OCI-LY7 (cell line): ENCODE data around the gene AXIN2. TPM values are rescaled to one million over a fixed set of nuclear protein-coding genes. Genes with fewer than 3 reads are reported as not detected.

ENCODE experiments used
- BruUV-seq: library from RNA; stranded (reverse); fragments of 400-500 nt; replicated peaks from 2 replicates; lab custom pipeline; 2021; lab: Mats Ljungman, UMichigan
- CTCF ChIA-PET: fragments of 300-600 bp; sonication (Branson Sonifier 250); formaldehyde crosslinking; loops from one replicate; lab custom pipeline; 2022; ENCODE audit warnings: antibody characterized with exemption; ENCODE audit not compliant: unreplicated experiment; lab: Charles Lee
- POLR2A ChIA-PET: fragments of 300-600 bp; sonication (Branson Sonifier 250); formaldehyde crosslinking; loops from one replicate; lab custom pipeline; 2022; ENCODE audit warnings: antibody characterized with exemption; lab: Charles Lee
- DNase-seq: peaks from one replicate; pipeline ENCODE4 v3.0.0-alpha.2; 2015; ENCODE audit warnings: low spot score
- H2AFZ ChIP-seq: fragments of 200-600 bp; sonication (generic), shearing (Covaris generic); 2 replicates; pipeline ENCODE4 v1.6.1; 2014; ENCODE audit warnings: mild to moderate bottlenecking, antibody characterized with exemption, low read length, moderate library complexity
- H3K27ac ChIP-seq: fragments of 200-600 bp; sonication (generic); 2 replicates; pipeline ENCODE4 v1.5.1; 2014; ENCODE audit warnings: mixed run types, low read depth, mild to moderate bottlenecking, moderate library complexity, low read length, inconsistent platforms; ENCODE audit not compliant: poor library complexity, severe bottlenecking
- H3K36me3 ChIP-seq: fragments of 200-600 bp; sonication (generic); 2 replicates; pipeline ENCODE4 v1.6.1; 2014; ENCODE audit warnings: mild to moderate bottlenecking, antibody characterized with exemption, low read length, moderate library complexity, mixed read lengths; ENCODE audit not compliant: insufficient read depth
- H3K4me1 ChIP-seq: fragments of 200-600 bp; sonication (generic); 2 replicates; pipeline ENCODE4 v1.5.1; 2014; ENCODE audit warnings: mild to moderate bottlenecking, low read length; ENCODE audit not compliant: insufficient read depth, poor library complexity, severe bottlenecking
- H3K4me2 ChIP-seq: fragments of 200-600 bp; sonication (generic); 2 replicates; pipeline ENCODE4 v1.6.1; 2014; ENCODE audit warnings: mild to moderate bottlenecking, low read length
- H3K4me3 ChIP-seq: fragments of 200-600 bp; sonication (generic); 2 replicates; pipeline ENCODE4 v1.5.1; 2014; ENCODE audit warnings: mild to moderate bottlenecking, low read depth, low read length; ENCODE audit not compliant: poor library complexity, severe bottlenecking
- H3K79me2 ChIP-seq: fragments of 200-600 bp; sonication (generic); 2 replicates; pipeline ENCODE4 v1.6.1; 2016; ENCODE audit warnings: low read depth, mild to moderate bottlenecking, low read length, moderate library complexity, mixed read lengths; ENCODE audit not compliant: insufficient read depth
- H3K9me2 ChIP-seq: fragments of 200-600 bp; sonication (generic); 2 replicates; pipeline ENCODE4 v1.6.1; 2016; ENCODE audit warnings: mild to moderate bottlenecking, low read length, mixed read lengths; ENCODE audit not compliant: insufficient read depth
- H3K9me3 ChIP-seq: fragments of 200-600 bp; sonication (generic); 2 replicates; pipeline ENCODE4 v1.6.1; 2014; ENCODE audit warnings: mild to moderate bottlenecking, mixed run types, low read length, mixed read lengths
- H4K20me1 ChIP-seq: fragments of 200-600 bp; sonication (generic); 2 replicates; pipeline ENCODE4 v1.6.1; 2014; ENCODE audit warnings: mild to moderate bottlenecking, antibody characterized with exemption, low read length, moderate library complexity, mixed read lengths; ENCODE audit not compliant: insufficient read depth
- EZH2phosphoT487 ChIP-seq: fragments of 200-600 bp; sonication (generic); IDR thresholded peaks from 2 replicates; pipeline ENCODE4 v1.6.1; 2018; ENCODE audit warnings: low read depth, borderline replicate concordance, mild to moderate bottlenecking, mixed run types, antibody characterized with exemption, low read length, moderate library complexity, mixed read lengths
- intact Hi-C: fragments of 100-400 bp; cut with micrococcal nuclease; formaldehyde crosslinking; loops from one replicate; pipeline ENCODE4 v1.10.0; 2022; ENCODE audit not compliant: unreplicated experiment
- total RNA-seq, 2 experiments: library from RNA; depleted of rRNA in 1 of 2; stranded (reverse); fragments of >200 nt in 1 of 2; shearing (Covaris generic) in 1 of 2; gene quantifications; 2 replicates each; pipeline ENCODE4 v1.2.3, GENCODE V29; 2014 to 2022
- TF ChIP-seq, protein P1 (sequence below): fragments of 200-600 bp; sonication (generic); conservative IDR thresholded peaks from 2 replicates; pipeline ENCODE4 v1.5.1; 2014; ENCODE audit warnings: mild to moderate bottlenecking, antibody characterized with exemption, low read length, moderate library complexity, mixed read lengths

Gene AXIN2
- total RNA-seq, 2 experiments from 2014 or later: 8.5 TPM

DNA sequence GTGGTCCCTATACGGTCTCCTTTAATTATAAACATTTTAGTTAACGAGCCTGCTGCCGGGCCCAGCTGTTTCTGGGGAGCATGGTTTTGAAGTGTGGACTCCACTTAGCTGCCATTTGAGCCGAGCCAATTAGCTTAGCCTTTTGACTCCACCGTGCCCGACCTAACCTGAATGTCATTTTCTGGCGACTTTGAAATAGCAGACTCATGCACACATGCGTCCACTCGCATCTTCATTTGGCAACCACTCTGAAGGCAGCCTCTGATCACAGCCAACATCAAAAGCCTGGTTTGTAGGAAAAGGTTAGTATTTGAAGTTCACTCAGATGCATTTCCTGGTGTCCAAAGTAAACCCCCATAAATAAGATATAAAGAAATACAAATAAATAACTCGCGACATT is 16.8 kb downstream of the AXIN2 start:
- no peak for DNase-seq
- Histone ChIP-seq H3K36me3 (peaks cover 29% of the 10 kb centered on the region), H3K9me3 (no peaks in the 10 kb centered on the region), H3K9me2 (no peaks in the 10 kb centered on the region), H3K4me2 (no peak overlapping the region), H3K79me2 (no peaks in the 10 kb centered on the region), H3K4me3 (no peak overlapping the region), H4K20me1 (no peaks in the 10 kb centered on the region), H2AFZ (no peak overlapping the region), H3K4me1 (no peaks in the 10 kb centered on the region), H3K27ac (no peak overlapping the region)
- ChIA-PET CTCF (no interaction called here), POLR2A (no interaction called here)
- intact Hi-C loops: no loop called here
- TF ChIP-seq EZH2phosphoT487: no peak
- TF ChIP-seq, protein P1, sequence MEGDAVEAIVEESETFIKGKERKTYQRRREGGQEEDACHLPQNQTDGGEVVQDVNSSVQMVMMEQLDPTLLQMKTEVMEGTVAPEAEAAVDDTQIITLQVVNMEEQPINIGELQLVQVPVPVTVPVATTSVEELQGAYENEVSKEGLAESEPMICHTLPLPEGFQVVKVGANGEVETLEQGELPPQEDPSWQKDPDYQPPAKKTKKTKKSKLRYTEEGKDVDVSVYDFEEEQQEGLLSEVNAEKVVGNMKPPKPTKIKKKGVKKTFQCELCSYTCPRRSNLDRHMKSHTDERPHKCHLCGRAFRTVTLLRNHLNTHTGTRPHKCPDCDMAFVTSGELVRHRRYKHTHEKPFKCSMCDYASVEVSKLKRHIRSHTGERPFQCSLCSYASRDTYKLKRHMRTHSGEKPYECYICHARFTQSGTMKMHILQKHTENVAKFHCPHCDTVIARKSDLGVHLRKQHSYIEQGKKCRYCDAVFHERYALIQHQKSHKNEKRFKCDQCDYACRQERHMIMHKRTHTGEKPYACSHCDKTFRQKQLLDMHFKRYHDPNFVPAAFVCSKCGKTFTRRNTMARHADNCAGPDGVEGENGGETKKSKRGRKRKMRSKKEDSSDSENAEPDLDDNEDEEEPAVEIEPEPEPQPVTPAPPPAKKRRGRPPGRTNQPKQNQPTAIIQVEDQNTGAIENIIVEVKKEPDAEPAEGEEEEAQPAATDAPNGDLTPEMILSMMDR: no peak
- BruUV-seq: no TSS peak

DNA sequence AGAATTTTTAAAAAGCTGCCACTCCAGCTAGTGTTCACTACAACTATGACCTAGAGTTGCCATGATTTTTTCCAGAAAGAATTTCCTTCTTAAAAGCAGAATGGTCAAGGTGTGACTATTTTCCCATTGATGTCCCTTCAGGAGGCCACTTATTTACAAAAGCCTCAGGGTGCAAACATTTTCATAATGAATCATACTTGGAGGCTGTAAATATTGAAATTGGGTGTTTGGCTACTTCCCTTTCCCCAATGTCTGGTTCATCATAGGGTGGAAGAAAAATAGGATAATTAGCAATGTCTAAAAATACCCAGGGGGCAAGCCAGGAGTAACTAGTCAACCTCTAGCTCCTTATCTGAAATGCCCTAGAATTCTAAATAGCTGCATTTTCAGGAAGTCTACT is 18.8 kb downstream of the AXIN2 start:
- Histone ChIP-seq H3K36me3 (peaks cover 12% of the 10 kb centered on the region; the same call in 1 of the 2 replicates), H3K27ac (no peak overlapping the region), H3K79me2 (no peaks in the 10 kb centered on the region), H3K9me3 (no peaks in the 10 kb centered on the region), H4K20me1 (no peaks in the 10 kb centered on the region), H3K4me1 (no peaks in the 10 kb centered on the region), H3K9me2 (no peaks in the 10 kb centered on the region), H3K4me3 (no peak overlapping the region), H3K4me2 (no peak overlapping the region), H2AFZ (no peak overlapping the region)
- intact Hi-C loops: no loop called here
- TF ChIP-seq EZH2phosphoT487: no peak
- TF ChIP-seq, protein P1: no peak
- no peak for DNase-seq
- ChIA-PET CTCF (no interaction called here), POLR2A (no interaction called here)
- no TSS peak for BruUV-seq

DNA sequence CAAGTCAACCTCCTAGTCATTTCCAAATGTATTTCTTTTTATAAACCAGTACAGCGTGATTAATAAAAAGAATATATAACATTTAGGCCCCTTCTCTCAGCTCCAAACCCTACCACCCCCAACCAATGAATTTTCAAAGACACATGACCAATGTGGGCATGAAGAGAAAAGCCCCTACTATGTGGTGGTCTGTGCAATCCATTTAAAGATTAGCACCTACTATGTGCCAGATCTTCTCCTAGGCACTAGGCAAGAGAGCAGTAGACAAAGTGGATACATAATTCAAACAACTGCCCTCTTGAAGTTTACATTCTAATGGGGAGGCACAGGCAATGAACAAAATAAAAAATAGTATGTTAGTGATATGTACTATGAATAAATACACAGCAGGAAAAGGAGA is 19.4 kb downstream of the AXIN2 start:
- no peaks in the 10 kb centered on the region for H3K4me1 ChIP-seq
- no peaks in the 10 kb centered on the region for H3K79me2 ChIP-seq
- ChIA-PET CTCF (no interaction called here), POLR2A (no interaction called here)
- H3K36me3 ChIP-seq: peaks cover 12% of the 10 kb centered on the region; the same call in 1 of the 2 replicates
- no peak overlapping the region for H3K4me2 ChIP-seq
- no peak for DNase-seq
- no peaks in the 10 kb centered on the region for H4K20me1 ChIP-seq
- no TSS peak for BruUV-seq
- H3K4me3 ChIP-seq: no peak overlapping the region
- TF ChIP-seq EZH2phosphoT487: no peak
- TF ChIP-seq, protein P1: no peak
- H3K9me2 ChIP-seq: no peaks in the 10 kb centered on the region
- H3K27ac ChIP-seq: no peak overlapping the region
- intact Hi-C loops: no loop called here
- H2AFZ ChIP-seq: no peak overlapping the region
- no peaks in the 10 kb centered on the region for H3K9me3 ChIP-seq
